SU-DHL-6 (cell line): ENCODE measurements around the gene PCYT2.

ENCODE experiments used
- H2AFZ ChIP-seq: fragments of 200-600 bp; sonication (generic); 2 replicates; pipeline ENCODE4 v1.6.1; 2014; ENCODE audit warnings: low read depth, mild to moderate bottlenecking, moderate library complexity, mixed read lengths, antibody characterized with exemption, low read length; ENCODE audit not compliant: severe bottlenecking
- H3F3A ChIP-seq: fragments of 200-600 bp; shearing (Covaris generic); 2 replicates; pipeline ENCODE4 v1.6.0; 2016; ENCODE audit warnings: antibody characterized with exemption, mild to moderate bottlenecking; ENCODE audit not compliant: insufficient read depth
- H3K27ac ChIP-seq: fragments of 200-600 bp; sonication (generic); 2 replicates; pipeline ENCODE4 v1.5.1; 2016; ENCODE audit warnings: low read depth, mild to moderate bottlenecking, low read length, moderate library complexity, mixed read lengths
- H3K27me3 ChIP-seq: fragments of 200-600 bp; sonication (generic), shearing (Covaris generic); 2 replicates; pipeline ENCODE4 v1.6.0; 2014; ENCODE audit warnings: mild to moderate bottlenecking, low read length
- H3K36me3 ChIP-seq: fragments of 200-600 bp; sonication (generic); 2 replicates; pipeline ENCODE4 v1.6.1; 2014; ENCODE audit warnings: mild to moderate bottlenecking, low read length, mixed read lengths
- H3K4me2 ChIP-seq: fragments of 300-600, 200-600 bp; shearing (Covaris generic), sonication (generic); 2 replicates; pipeline ENCODE4 v1.6.0; 2014; ENCODE audit warnings: low read length, low read depth, mild to moderate bottlenecking; ENCODE audit not compliant: poor library complexity, severe bottlenecking
- H3K4me3 ChIP-seq: fragments of 200-600 bp; sonication (generic); 2 replicates; pipeline ENCODE4 v1.5.1; 2014; ENCODE audit warnings: antibody characterized with exemption, low read length, mild to moderate bottlenecking, mixed read lengths; ENCODE audit not compliant: insufficient read depth, poor library complexity, severe bottlenecking
- H3K79me2 ChIP-seq: fragments of 200-600 bp; sonication (generic); 2 replicates; pipeline ENCODE4 v1.6.1; 2014; ENCODE audit warnings: mild to moderate bottlenecking, low read length, moderate library complexity; ENCODE audit not compliant: insufficient read depth
- H3K9ac ChIP-seq: fragments of 200-600 bp; sonication (generic); 2 replicates; pipeline ENCODE4 v1.7.0; 2014; ENCODE audit warnings: mild to moderate bottlenecking, low read length
- H3K9me2 ChIP-seq: fragments of 200-600 bp; sonication (generic); replicated peaks from 2 replicates; pipeline ENCODE4 v1.6.1; 2014; ENCODE audit warnings: low read length; ENCODE audit not compliant: insufficient read depth
- H3K9me3 ChIP-seq: fragments of 200-600 bp; sonication (generic); 2 replicates; pipeline ENCODE4 v1.6.1; 2014; ENCODE audit warnings: low read length, mixed read lengths; ENCODE audit not compliant: insufficient read depth
- H4K20me1 ChIP-seq: fragments of 200-600 bp; sonication (generic); 2 replicates; pipeline ENCODE4 v1.6.1; 2014; ENCODE audit warnings: low read depth, mild to moderate bottlenecking, antibody characterized with exemption, low read length, moderate library complexity, mixed read lengths
- EZH2phosphoT487 ChIP-seq: fragments of 200-600 bp; sonication (generic), shearing (Covaris generic); conservative IDR thresholded peaks from 2 replicates; pipeline ENCODE4 v1.6.1; 2018; ENCODE audit warnings: mild to moderate bottlenecking, antibody characterized with exemption, low read length, moderate library complexity, mixed read lengths
- TF ChIP-seq, protein P1 (sequence below): fragments of 200-600 bp; sonication (generic); IDR thresholded peaks from one replicate; pipeline ENCODE4 v1.5.1; 2017; ENCODE audit warnings: antibody characterized with exemption, mild to moderate bottlenecking, low read length, moderate library complexity; ENCODE audit not compliant: insufficient read depth, poor library complexity, severe bottlenecking

The PCYT2 gene

DNA sequence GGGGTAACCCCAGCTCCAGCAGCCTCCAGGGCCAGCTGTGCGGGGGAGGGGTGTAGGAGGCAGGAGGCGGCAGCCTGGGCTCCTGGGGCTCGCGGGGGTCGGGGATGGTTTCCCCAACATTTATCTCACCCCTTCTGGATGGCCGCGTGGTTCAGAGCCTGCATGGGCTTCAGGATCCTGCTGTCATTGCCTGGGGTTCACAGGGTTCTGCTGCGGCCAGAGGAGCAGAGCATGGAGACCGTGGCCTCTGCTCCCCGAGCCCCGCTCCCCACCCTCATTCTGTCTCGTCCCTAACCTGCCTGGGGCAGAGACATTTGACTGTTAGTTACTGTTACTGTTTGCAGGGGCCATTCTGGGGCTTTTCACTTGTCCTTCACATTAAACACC lies 31.0 kb upstream of the PCYT2 start:
- no peaks in the 10 kb centered on the region for H4K20me1 ChIP-seq
- H3K27ac ChIP-seq = peak overlapping the region; percentile 98
- H3F3A ChIP-seq = peaks cover 50% of the 10 kb centered on the region
- H3K79me2 ChIP-seq = peaks cover 22% of the 10 kb centered on the region
- no peaks in the 10 kb centered on the region for H3K36me3 ChIP-seq
- peak overlapping the region; percentile 63 for H3K4me2 ChIP-seq
- no peaks in the 10 kb centered on the region for H3K27me3 ChIP-seq
- no peaks in the 10 kb centered on the region for H3K9me2 ChIP-seq
- TF ChIP-seq, protein P1, sequence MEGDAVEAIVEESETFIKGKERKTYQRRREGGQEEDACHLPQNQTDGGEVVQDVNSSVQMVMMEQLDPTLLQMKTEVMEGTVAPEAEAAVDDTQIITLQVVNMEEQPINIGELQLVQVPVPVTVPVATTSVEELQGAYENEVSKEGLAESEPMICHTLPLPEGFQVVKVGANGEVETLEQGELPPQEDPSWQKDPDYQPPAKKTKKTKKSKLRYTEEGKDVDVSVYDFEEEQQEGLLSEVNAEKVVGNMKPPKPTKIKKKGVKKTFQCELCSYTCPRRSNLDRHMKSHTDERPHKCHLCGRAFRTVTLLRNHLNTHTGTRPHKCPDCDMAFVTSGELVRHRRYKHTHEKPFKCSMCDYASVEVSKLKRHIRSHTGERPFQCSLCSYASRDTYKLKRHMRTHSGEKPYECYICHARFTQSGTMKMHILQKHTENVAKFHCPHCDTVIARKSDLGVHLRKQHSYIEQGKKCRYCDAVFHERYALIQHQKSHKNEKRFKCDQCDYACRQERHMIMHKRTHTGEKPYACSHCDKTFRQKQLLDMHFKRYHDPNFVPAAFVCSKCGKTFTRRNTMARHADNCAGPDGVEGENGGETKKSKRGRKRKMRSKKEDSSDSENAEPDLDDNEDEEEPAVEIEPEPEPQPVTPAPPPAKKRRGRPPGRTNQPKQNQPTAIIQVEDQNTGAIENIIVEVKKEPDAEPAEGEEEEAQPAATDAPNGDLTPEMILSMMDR = no peak
- TF ChIP-seq EZH2phosphoT487 = no peak
- peak overlapping the region; percentile 73 for H3K9ac ChIP-seq
- H2AFZ ChIP-seq = no peak overlapping the region
- H3K9me3 ChIP-seq = no peaks in the 10 kb centered on the region
- peak overlapping the region; percentile 37 for H3K4me3 ChIP-seq

DNA sequence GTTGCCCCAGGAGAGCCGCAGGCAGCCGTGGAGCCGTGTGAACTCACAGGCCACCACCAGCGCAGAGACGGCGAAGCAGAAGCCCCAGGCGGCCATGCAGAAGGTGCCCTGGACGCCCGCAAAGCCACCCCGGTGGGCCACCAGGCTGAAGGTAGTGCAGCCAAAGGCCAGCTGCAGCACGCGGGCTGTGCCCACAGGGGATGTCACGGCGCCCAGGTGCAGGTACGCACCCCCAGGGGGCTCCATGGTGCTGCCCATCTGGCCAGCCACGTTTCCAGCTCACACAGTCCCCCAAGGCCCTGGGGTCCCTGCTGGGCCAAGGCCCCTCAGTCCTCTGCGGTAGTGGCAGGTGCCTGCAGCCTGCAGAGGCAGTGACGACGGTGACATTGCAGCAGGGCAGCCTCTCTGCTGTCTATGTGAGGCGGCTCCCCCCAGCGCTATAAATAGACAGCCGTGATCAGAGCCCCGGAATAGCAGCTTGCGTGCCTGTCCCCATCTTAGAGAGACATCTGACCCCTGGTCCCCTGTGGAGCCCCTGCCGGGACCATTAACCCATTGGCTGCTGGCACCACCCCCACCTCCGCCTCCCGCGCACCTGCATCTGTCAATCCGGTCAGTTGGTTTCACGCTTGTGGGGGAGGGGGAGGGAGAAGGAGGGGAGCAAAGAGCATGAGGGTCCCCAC lies 30.4 kb upstream of the PCYT2 start:
- Histone ChIP-seq H3K36me3 (no peaks in the 10 kb centered on the region), H3K9ac (peak overlapping the region; percentile 73), H3K27ac (peak overlapping the region; percentile 98), H3K4me3 (peak overlapping the region; percentile 54), H3K79me2 (peaks cover 25% of the 10 kb centered on the region), H3K27me3 (no peaks in the 10 kb centered on the region), H3K4me2 (peak overlapping the region; percentile 63), H3K9me3 (no peaks in the 10 kb centered on the region), H2AFZ (no peak overlapping the region), H4K20me1 (no peaks in the 10 kb centered on the region), H3F3A (peaks cover 50% of the 10 kb centered on the region), H3K9me2 (no peaks in the 10 kb centered on the region)
- TF ChIP-seq, protein P1 = no peak
- no peak for TF ChIP-seq EZH2phosphoT487

DNA sequence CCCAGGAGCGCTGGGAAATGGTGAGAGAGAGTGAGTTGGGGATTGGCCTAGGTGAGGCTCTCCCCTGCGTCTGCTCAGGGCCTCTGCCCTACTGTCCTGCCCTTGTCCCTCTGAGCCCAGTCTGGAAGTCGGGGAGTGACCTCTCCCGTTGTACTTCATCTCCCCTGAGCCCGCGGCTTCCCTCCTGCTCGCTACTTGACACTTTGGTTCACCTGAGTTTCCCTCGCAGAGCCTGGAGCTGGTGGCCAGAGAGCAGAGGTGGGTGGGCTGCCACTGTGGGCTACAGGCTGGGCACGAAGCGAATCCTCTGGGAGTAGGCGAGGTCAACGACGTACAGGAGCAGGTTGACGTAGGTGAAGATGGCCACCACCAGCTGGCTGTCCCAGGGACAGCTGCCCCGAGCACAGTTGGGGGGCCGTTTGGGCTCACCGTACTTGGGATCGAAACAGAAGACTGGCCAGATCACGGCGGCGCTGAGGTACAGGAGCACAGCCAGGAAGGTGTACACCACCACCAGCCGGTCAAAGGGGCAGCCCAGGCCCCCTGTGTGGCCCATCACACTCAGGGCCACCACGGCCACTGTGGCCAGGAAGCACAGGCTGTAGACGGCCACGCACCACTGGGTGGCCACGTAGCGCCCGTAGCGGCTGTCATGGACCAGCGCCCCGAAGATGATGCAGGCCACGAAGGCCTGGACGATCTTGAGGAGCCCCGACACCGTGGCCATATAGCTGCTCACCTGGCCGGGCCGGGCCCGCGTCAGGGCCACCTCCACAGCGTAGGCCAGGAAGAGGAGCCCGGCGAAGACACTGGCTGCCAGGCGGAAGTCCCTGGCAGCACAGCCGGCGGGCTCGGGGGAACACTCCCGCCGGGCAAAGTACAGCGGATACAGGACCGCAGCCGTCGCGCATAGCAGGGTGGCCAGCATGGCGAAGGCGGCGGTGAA lies 29.6 kb upstream of the PCYT2 start:
- Histone ChIP-seq H2AFZ (no peak overlapping the region), H3K4me2 (peak overlapping the region; percentile 63), H3K27ac (peak overlapping the region; percentile 98), H3F3A (peaks cover 50% of the 10 kb centered on the region), H3K4me3 (peak overlapping the region; percentile 54), H3K9ac (peak overlapping the region; percentile 73), H3K9me2 (no peaks in the 10 kb centered on the region), H3K9me3 (no peaks in the 10 kb centered on the region), H3K79me2 (peaks cover 26% of the 10 kb centered on the region), H3K27me3 (no peaks in the 10 kb centered on the region), H3K36me3 (no peaks in the 10 kb centered on the region), H4K20me1 (no peaks in the 10 kb centered on the region)
- no peak for TF ChIP-seq EZH2phosphoT487
- TF ChIP-seq, protein P1 = no peak
